OCI-LY7 (cell line): ENCODE data around the gene TRIM26. TPM values are rescaled to one million over a fixed set of nuclear protein-coding genes. Genes with fewer than 3 reads are reported as not detected.

Source experiments
- BruUV-seq: library from RNA; stranded (reverse); fragments of 400-500 nt; replicated peaks from 2 replicates; lab custom pipeline; 2021; lab: Mats Ljungman, UMichigan
- CTCF ChIA-PET: fragments of 300-600 bp; sonication (Branson Sonifier 250); formaldehyde crosslinking; loops from one replicate; lab custom pipeline; 2022; ENCODE audit warnings: antibody characterized with exemption; ENCODE audit not compliant: unreplicated experiment; lab: Charles Lee
- POLR2A ChIA-PET: fragments of 300-600 bp; sonication (Branson Sonifier 250); formaldehyde crosslinking; loops from one replicate; lab custom pipeline; 2022; ENCODE audit warnings: antibody characterized with exemption; lab: Charles Lee
- DNase-seq: peaks from one replicate; pipeline ENCODE4 v3.0.0-alpha.2; 2015; ENCODE audit warnings: low spot score
- H2AFZ ChIP-seq: fragments of 200-600 bp; sonication (generic), shearing (Covaris generic); 2 replicates; pipeline ENCODE4 v1.6.1; 2014; ENCODE audit warnings: mild to moderate bottlenecking, antibody characterized with exemption, low read length, moderate library complexity
- H3K27ac ChIP-seq: fragments of 200-600 bp; sonication (generic); 2 replicates; pipeline ENCODE4 v1.5.1; 2014; ENCODE audit warnings: mixed run types, low read depth, mild to moderate bottlenecking, moderate library complexity, low read length, inconsistent platforms; ENCODE audit not compliant: poor library complexity, severe bottlenecking
- H3K36me3 ChIP-seq: fragments of 200-600 bp; sonication (generic); 2 replicates; pipeline ENCODE4 v1.6.1; 2014; ENCODE audit warnings: mild to moderate bottlenecking, antibody characterized with exemption, low read length, moderate library complexity, mixed read lengths; ENCODE audit not compliant: insufficient read depth
- H3K4me1 ChIP-seq: fragments of 200-600 bp; sonication (generic); 2 replicates; pipeline ENCODE4 v1.5.1; 2014; ENCODE audit warnings: mild to moderate bottlenecking, low read length; ENCODE audit not compliant: insufficient read depth, poor library complexity, severe bottlenecking
- H3K4me2 ChIP-seq: fragments of 200-600 bp; sonication (generic); 2 replicates; pipeline ENCODE4 v1.6.1; 2014; ENCODE audit warnings: mild to moderate bottlenecking, low read length
- H3K4me3 ChIP-seq: fragments of 200-600 bp; sonication (generic); 2 replicates; pipeline ENCODE4 v1.5.1; 2014; ENCODE audit warnings: mild to moderate bottlenecking, low read depth, low read length; ENCODE audit not compliant: poor library complexity, severe bottlenecking
- H3K79me2 ChIP-seq: fragments of 200-600 bp; sonication (generic); 2 replicates; pipeline ENCODE4 v1.6.1; 2016; ENCODE audit warnings: low read depth, mild to moderate bottlenecking, low read length, moderate library complexity, mixed read lengths; ENCODE audit not compliant: insufficient read depth
- H3K9me2 ChIP-seq: fragments of 200-600 bp; sonication (generic); 2 replicates; pipeline ENCODE4 v1.6.1; 2016; ENCODE audit warnings: mild to moderate bottlenecking, low read length, mixed read lengths; ENCODE audit not compliant: insufficient read depth
- H3K9me3 ChIP-seq: fragments of 200-600 bp; sonication (generic); 2 replicates; pipeline ENCODE4 v1.6.1; 2014; ENCODE audit warnings: mild to moderate bottlenecking, mixed run types, low read length, mixed read lengths
- H4K20me1 ChIP-seq: fragments of 200-600 bp; sonication (generic); 2 replicates; pipeline ENCODE4 v1.6.1; 2014; ENCODE audit warnings: mild to moderate bottlenecking, antibody characterized with exemption, low read length, moderate library complexity, mixed read lengths; ENCODE audit not compliant: insufficient read depth
- EZH2phosphoT487 ChIP-seq: fragments of 200-600 bp; sonication (generic); IDR thresholded peaks from 2 replicates; pipeline ENCODE4 v1.6.1; 2018; ENCODE audit warnings: low read depth, borderline replicate concordance, mild to moderate bottlenecking, mixed run types, antibody characterized with exemption, low read length, moderate library complexity, mixed read lengths
- intact Hi-C: fragments of 100-400 bp; cut with micrococcal nuclease; formaldehyde crosslinking; loops from one replicate; pipeline ENCODE4 v1.10.0; 2022; ENCODE audit not compliant: unreplicated experiment
- total RNA-seq, 2 experiments: library from RNA; depleted of rRNA in 1 of 2; stranded (reverse); fragments of >200 nt in 1 of 2; shearing (Covaris generic) in 1 of 2; gene quantifications; 2 replicates each; pipeline ENCODE4 v1.2.3, GENCODE V29; 2014 to 2022
- TF ChIP-seq, protein P1 (sequence below): fragments of 200-600 bp; sonication (generic); conservative IDR thresholded peaks from 2 replicates; pipeline ENCODE4 v1.5.1; 2014; ENCODE audit warnings: mild to moderate bottlenecking, antibody characterized with exemption, low read length, moderate library complexity, mixed read lengths

TRIM26 gene
- total RNA-seq, 2 experiments from 2014 or later, result 53.2 to 53.3 TPM

GRCh38 chr6:30202366-30202765, 10.8 kb downstream of the TRIM26 start:
- no peaks in the 10 kb centered on the region for H3K9me2 ChIP-seq
- intact Hi-C loops, result no loop called here
- ChIA-PET POLR2A (interaction anchor here (1.0 to 1.6 kb wide), 2 partner anchors 12 to 13 kb away, joined by 3 read pairs; no protein-coding TSS in a partner anchor), CTCF (no interaction called here)
- H4K20me1 ChIP-seq, result peaks cover 21% of the 10 kb centered on the region
- DNase-seq, result no peak
- H3K4me3 ChIP-seq, result no peak overlapping the region
- H3K4me2 ChIP-seq, result no peak overlapping the region
- TSS peak; percentile 19 for BruUV-seq
- H3K27ac ChIP-seq, result no peak overlapping the region
- H3K36me3 ChIP-seq, result peaks cover 70% of the 10 kb centered on the region
- H3K79me2 ChIP-seq, result peaks cover 76% of the 10 kb centered on the region; the same call in 1 of the 2 replicates
- TF ChIP-seq EZH2phosphoT487, result no peak
- TF ChIP-seq, protein P1, sequence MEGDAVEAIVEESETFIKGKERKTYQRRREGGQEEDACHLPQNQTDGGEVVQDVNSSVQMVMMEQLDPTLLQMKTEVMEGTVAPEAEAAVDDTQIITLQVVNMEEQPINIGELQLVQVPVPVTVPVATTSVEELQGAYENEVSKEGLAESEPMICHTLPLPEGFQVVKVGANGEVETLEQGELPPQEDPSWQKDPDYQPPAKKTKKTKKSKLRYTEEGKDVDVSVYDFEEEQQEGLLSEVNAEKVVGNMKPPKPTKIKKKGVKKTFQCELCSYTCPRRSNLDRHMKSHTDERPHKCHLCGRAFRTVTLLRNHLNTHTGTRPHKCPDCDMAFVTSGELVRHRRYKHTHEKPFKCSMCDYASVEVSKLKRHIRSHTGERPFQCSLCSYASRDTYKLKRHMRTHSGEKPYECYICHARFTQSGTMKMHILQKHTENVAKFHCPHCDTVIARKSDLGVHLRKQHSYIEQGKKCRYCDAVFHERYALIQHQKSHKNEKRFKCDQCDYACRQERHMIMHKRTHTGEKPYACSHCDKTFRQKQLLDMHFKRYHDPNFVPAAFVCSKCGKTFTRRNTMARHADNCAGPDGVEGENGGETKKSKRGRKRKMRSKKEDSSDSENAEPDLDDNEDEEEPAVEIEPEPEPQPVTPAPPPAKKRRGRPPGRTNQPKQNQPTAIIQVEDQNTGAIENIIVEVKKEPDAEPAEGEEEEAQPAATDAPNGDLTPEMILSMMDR, result no peak
- peaks cover 35% of the 10 kb centered on the region for H3K4me1 ChIP-seq
- no peaks in the 10 kb centered on the region for H3K9me3 ChIP-seq
- no peak overlapping the region for H2AFZ ChIP-seq

- H3K4me3 ChIP-seq, result peak overlapping the region; percentile 27
- H2AFZ ChIP-seq, result no peak overlapping the region
- H3K79me2 ChIP-seq, result peaks cover 59% of the 10 kb centered on the region; the same call in 1 of the 2 replicates
- peak; percentile 78 for DNase-seq
- CTCF ChIA-PET, result no interaction called here
- H3K4me1 ChIP-seq, result peaks cover 25% of the 10 kb centered on the region
- H3K9me3 ChIP-seq, result no peaks in the 10 kb centered on the region
- peak overlapping the region; percentile 67 for H3K4me2 ChIP-seq
- peaks cover 79% of the 10 kb centered on the region for H3K36me3 ChIP-seq
- TF ChIP-seq, protein P1, result no peak
- TF ChIP-seq EZH2phosphoT487, result no peak
- BruUV-seq, result no TSS peak
- intact Hi-C loops, result no loop called here
- POLR2A ChIA-PET, result interaction anchor here (1.6 kb wide), 1 partner anchor 13 kb away, joined by 3 read pairs; no protein-coding TSS in a partner anchor
- H3K9me2 ChIP-seq, result no peaks in the 10 kb centered on the region
- peaks cover 15% of the 10 kb centered on the region for H4K20me1 ChIP-seq
- peak overlapping the region; percentile 35 for H3K27ac ChIP-seq
These were observed 12.5 kb downstream of the TRIM26 start for GRCh38 chr6:30200551-30201281.
